ENCODE measurements around the gene EPC2. TPM values are rescaled to one million over a fixed set of nuclear protein-coding genes. Genes with fewer than 3 reads are reported as not detected.
"Not testable (repeated sequence)": the region's sequence is repeated elsewhere in the genome, so short reads cannot be mapped to it uniquely, and the experiment has no call there.

EPC2 gene
- total RNA-seq, 2 experiments from 2014 or later = 32.0 to 38.1 TPM

DNA sequence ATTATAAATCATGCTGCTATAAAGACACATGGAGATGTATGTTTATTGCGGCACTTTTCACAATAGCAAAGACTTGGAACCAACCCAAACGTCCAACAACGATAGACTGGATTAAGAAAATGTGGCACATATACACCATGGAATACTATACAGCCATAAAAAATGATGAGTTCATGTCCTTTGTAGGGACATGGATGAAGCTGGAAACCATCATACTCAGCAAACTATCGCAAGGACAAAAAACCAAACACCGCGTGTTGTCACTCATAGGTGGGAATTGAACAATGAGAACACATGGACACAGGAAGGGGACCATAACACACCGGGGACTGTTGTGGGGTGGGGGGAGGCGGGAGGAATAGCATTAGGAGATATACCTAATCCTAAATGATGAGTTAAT, 17.8 kb downstream of the EPC2 start:
- H3K36me3 Mint-ChIP-seq (ENCODE audit: low read depth) = peaks cover 15% of the 10 kb centered on the region
- H3K27ac Mint-ChIP-seq, CTCF ChIA-PET, H3K4me3 Mint-ChIP-seq, DNase-seq, H3K9me3 Mint-ChIP-seq, H3K27me3 Mint-ChIP-seq, POLR2A ChIA-PET: not testable (repeated sequence)
- H3K4me1 Mint-ChIP-seq = peaks cover 45% of the 10 kb centered on the region

DNA sequence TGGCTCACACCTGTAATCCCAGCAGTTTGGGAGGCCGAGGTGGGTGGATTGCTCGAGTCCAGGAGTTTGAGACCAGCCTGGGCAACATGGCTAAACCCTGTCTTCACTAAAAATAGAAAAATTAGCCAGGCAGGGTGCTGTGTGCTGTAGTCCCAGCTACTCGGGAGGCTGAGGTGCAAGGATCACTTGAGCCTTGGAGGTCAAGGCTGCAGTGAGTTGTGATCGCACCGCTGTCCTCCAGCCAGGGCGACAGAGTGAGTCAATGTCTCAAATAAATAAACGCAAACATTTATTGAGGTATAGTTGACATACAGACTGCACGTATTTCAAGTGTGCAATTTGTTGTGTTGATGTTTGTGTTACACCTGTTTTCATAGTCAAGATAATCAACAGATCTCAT, 19.7 kb downstream of the EPC2 start:
- H3K4me1 Mint-ChIP-seq = peaks cover 44% of the 10 kb centered on the region
- CTCF ChIA-PET = interaction anchor here (0.8 kb wide), 1 partner anchor 18 kb away, joined by 3 read pairs; no protein-coding TSS in a partner anchor

DNA sequence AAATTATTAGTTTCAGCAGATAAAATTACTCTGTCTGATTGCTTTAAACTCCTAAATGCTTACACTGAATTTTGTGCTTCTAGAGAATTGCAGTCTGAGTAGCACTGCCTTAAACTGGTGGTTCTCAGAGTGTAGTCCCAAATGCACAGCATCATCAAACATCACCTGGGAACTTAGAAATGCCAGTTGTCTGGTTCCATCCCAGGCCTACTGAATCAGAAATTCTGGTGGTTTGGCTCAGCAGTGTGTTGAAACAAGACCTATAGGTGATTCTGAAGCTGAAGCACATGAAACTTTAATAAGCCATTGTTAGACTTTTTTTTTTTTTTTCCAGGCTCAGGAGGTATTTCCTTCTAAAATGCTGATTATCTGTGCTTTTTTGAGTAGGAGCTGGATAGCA, 22.0 kb downstream of the EPC2 start:
- H3K9me3 Mint-ChIP-seq = no peaks in the 10 kb centered on the region
- H3K36me3 Mint-ChIP-seq (ENCODE audit: low read depth) = peaks cover 8% of the 10 kb centered on the region
- H3K27me3 Mint-ChIP-seq = no peaks in the 10 kb centered on the region
- POLR2A ChIA-PET = no interaction called here
- no peak for DNase-seq
- CTCF ChIA-PET = no interaction called here
- H3K4me1 Mint-ChIP-seq = peaks cover 25% of the 10 kb centered on the region
- no peak overlapping the region for H3K4me3 Mint-ChIP-seq
- H3K27ac Mint-ChIP-seq = no peak overlapping the region

More for the DNA sequence above, 19.7 kb downstream of the EPC2 start:
- peaks cover 15% of the 10 kb centered on the region for H3K36me3 Mint-ChIP-seq (ENCODE audit: low read depth)
- DNase-seq = no peak
- POLR2A ChIA-PET = no interaction called here
- H3K4me3 Mint-ChIP-seq = no peak overlapping the region
- H3K27me3 Mint-ChIP-seq = no peaks in the 10 kb centered on the region
- no peak overlapping the region for H3K27ac Mint-ChIP-seq
- peaks cover 6% of the 10 kb centered on the region for H3K9me3 Mint-ChIP-seq

DNA sequence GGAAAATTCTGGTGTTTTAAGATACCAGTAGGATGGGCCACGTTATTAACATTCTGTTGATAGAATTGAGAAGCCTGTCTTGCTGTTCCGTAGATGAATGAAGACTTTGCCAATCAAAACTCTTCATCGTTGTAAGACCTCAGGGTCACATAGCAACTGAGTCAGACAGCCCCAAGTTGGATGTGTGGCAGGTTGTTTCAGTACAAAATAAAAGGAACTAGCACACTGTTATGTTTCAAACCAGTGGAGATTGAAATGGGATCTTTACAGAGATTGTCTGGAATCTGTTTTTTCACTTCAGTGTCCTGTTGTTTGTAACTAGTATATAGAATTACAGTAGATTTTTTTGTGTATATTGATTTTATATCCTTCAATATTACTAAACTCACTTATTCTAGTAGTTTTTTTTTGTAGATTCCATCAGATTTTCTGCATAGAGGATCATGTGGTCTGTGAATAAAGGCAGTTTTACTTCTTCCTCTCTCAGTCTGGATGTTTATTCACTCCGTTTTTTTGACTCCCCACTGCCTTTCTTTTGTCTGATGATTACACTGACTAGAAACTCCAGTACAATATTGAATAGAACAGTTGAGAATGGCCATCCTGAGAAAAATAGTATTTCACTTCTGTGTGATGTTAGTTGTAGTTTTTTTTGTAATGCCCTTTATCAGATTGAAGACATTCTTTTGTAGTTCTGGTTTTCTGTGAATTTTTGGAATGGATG, 22.7 kb downstream of the EPC2 start:
- H3K4me3 Mint-ChIP-seq = no peak overlapping the region
- ChIA-PET POLR2A (no interaction called here), CTCF (interaction anchor here (0.9 kb wide), 1 partner anchor 21 kb away, joined by 3 read pairs; no protein-coding TSS in a partner anchor)
- H3K27me3 Mint-ChIP-seq = no peaks in the 10 kb centered on the region
- peaks cover 7% of the 10 kb centered on the region for H3K36me3 Mint-ChIP-seq (ENCODE audit: low read depth)
- peaks cover 26% of the 10 kb centered on the region for H3K4me1 Mint-ChIP-seq
- no peak overlapping the region for H3K27ac Mint-ChIP-seq
- peaks cover 2% of the 10 kb centered on the region for H3K9me3 Mint-ChIP-seq
- DNase-seq = no peak

DNA sequence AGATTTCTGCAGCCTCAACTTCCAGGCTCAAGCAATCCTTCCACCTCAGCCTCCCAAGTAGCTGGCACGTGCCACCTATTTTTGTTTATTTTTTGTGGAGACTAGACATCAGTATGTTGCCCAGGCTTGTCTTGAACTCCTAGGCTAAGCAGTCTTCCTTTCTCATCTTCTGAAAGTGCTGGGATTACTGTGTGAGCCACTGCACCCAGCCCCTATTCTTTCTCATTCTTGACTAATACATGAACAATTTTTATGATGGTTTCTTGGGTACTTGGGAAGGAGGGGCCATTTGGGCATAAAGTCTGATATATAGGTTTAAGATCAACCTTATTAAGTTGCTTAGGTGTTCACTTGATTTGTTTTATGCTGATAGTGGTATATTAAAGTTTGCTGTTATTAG, 26.2 kb downstream of the EPC2 start:
- Mint-ChIP-seq H3K36me3 (ENCODE audit: low read depth) (peaks cover 7% of the 10 kb centered on the region), H3K4me1 (peaks cover 36% of the 10 kb centered on the region), H3K4me3 (no peak overlapping the region), H3K9me3 (peaks cover 7% of the 10 kb centered on the region), H3K27me3 (no peaks in the 10 kb centered on the region), H3K27ac (no peak overlapping the region)
- no peak for DNase-seq
- ChIA-PET CTCF (interaction anchor here (0.6 to 0.7 kb wide), 3 partner anchors 26 to 748 kb away, joined by 3 read pairs; partner anchors contain the start of gene EPC2), POLR2A (no interaction called here)

DNA sequence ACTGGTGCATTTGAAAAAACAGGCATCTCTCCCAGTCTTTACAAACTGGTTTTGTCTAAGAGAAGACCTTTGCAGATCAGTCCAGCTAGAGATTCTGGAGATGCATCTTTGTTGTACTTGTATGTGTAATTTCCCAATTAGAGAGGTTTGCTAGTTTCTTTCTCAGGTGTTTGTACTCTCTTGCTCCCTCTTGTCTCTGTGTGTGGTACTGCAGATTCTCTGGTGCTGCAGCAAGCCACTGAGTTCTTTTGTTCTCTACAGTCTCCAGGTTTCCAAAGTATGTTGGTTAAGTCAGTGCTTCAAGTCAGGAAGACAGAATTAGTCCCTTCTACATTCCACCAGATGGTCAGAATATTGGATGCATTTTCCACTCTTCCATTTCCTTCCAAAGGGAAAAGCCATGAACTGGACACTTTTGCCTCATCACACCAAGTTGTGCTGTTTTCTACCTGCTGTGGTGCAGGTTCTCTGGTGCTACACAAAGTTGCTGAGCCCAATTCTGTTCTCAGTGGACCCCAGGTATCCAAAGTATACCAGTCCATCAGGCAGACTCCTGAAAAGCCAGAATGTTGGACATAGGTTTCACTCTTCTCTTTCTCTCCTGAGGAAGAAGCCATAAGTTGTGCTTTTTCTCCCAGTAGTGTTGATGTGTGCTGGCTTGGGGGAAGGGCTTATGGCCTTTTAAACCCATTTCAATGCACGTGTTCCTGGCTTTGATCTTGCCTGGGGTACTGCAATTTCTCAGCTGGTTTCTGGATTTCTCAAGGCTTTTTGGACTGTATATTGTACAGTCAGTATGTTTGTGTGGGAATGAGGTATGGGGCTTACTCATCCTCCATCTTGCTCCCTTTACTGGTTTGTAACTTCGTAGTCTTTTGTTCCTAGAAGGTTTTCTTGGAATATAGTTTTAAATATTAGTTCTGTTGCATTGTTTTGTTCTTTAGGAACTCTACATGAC, 29.8 kb downstream of the EPC2 start:
- ChIA-PET CTCF (no interaction called here), POLR2A (no interaction called here)
- Mint-ChIP-seq H3K27ac (no peak overlapping the region), H3K4me1 (peaks cover 15% of the 10 kb centered on the region), H3K4me3 (no peak overlapping the region), H3K9me3 (peaks cover 7% of the 10 kb centered on the region), H3K36me3 (ENCODE audit: low read depth) (peaks cover 13% of the 10 kb centered on the region), H3K27me3 (no peaks in the 10 kb centered on the region)
- peak; percentile 33 for DNase-seq

DNA sequence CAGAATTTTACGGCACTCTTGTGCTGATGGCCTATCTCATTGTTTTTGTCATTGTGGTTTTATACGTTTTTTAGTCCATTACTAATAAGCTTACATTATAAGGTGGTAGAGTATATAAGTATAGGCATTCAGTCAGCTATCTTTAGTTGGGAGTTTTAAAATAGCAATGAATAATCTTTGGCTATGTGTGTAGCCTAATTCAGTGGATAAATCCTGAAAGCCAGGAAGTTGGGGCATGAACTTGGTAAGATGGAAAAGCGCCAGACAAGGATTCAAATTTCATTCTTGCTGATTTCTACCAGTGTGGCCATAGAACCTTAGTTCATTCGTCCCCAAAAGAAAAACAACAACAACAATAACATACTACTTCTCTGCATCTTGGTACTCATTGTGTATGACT, 31.2 kb downstream of the EPC2 start:
- Mint-ChIP-seq H3K27me3 (no peaks in the 10 kb centered on the region), H3K9me3 (peaks cover 9% of the 10 kb centered on the region), H3K4me1 (peaks cover 20% of the 10 kb centered on the region), H3K36me3 (ENCODE audit: low read depth) (peaks cover 14% of the 10 kb centered on the region), H3K4me3 (no peak overlapping the region), H3K27ac (no peak overlapping the region)
- ChIA-PET CTCF (no interaction called here), POLR2A (no interaction called here)
- DNase-seq = no peak

DNA sequence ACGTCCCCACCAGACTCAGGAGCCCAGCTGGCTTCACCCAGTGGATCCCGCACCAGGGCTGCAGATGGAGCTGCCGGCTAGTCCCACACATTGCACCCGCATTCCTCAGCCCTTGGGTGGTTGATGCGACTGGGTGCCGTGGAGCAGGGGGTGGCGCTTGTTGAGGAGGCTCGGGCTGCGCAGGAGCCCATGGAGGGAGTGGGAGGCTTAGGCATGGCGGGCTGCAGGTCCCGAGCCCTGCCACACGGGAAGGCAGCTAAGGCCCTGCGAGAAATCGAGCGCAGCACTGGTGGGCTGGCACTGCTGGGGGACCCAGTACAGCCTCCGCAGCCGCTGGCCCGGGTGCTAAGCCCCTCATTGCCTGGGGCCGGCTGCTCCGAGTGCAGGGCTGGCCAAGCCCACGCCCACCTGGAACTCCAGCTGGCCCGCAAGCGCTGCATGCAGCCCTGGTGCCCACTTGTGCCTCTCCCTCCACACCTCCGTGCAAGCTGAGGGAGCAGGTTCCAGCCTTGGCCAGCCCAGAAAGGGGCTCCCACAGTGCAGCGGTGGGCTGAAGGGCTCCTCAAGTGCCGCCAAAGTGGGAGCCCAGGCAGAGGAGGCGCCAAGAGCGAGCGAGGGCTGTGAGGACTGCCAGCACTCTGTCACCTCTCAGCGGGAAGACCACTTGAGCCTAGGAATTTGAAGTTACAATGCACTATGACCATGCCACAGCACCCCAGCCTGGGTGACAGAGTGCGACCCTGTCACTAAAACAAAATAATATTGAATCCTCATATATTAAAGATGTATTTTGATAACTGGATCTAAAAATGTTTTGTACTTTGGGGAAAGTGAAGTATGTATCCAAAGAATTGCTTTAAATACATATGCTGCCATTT, 34.0 kb downstream of the EPC2 start:
- CTCF ChIA-PET, H3K9me3 Mint-ChIP-seq: not testable (repeated sequence)
- POLR2A ChIA-PET = interaction anchor here (0.6 kb wide), 1 partner anchor 177 kb away, joined by 3 read pairs; no protein-coding TSS in a partner anchor

DNA sequence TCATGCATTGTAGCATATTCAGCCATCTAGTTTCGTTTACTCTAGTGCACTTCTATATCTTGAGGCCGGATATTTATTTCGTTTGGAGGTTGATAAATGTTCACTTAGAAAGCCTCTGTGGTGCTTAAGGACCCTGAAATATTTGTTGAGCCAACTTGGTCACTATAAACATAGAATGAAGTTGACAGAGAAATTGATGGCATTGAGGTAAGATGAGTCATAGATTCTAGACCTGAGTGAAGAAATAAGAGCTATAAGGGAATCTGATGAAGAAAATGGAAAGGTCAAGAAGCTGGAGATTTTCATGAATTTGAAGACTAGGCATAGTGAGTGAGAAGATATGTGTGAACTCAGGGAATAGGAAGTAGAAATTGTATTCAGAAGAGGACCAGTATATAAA, 35.9 kb downstream of the EPC2 start:
- ChIA-PET CTCF (interaction anchor here (0.6 kb wide), 1 partner anchor 281 kb away, joined by 3 read pairs; no protein-coding TSS in a partner anchor), POLR2A (no interaction called here)
- peaks cover 13% of the 10 kb centered on the region for H3K36me3 Mint-ChIP-seq (ENCODE audit: low read depth)
- H3K27me3 Mint-ChIP-seq = no peaks in the 10 kb centered on the region
- H3K27ac Mint-ChIP-seq = no peak overlapping the region
- no peak overlapping the region for H3K4me3 Mint-ChIP-seq
- DNase-seq = no peak
- peaks cover 7% of the 10 kb centered on the region for H3K4me1 Mint-ChIP-seq
- peaks cover 13% of the 10 kb centered on the region for H3K9me3 Mint-ChIP-seq

More for the DNA sequence above, 34.0 kb downstream of the EPC2 start:
- Mint-ChIP-seq H3K4me1 (peaks cover 15% of the 10 kb centered on the region), H3K36me3 (ENCODE audit: low read depth) (peaks cover 11% of the 10 kb centered on the region)
- DNase-seq, H3K27ac Mint-ChIP-seq, H3K27me3 Mint-ChIP-seq, H3K4me3 Mint-ChIP-seq: not testable (repeated sequence)

DNA sequence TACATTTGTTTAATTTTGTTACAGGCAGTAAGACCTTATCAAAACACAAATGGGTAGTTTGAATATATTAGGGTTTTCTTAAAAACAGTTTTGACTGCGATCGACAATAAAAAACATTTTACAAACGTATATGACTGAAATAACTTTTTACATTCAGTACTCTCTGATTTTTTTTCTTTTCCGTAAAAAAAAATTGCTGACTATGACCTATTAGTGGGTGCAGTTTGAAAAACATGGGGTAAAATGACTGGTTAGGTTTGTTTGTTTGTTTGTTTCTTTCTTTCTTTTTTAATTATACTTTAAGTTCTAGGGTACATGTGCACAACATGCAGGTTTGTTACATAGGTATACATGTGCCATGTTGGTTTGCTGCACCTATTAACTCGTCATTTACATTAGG, 36.9 kb downstream of the EPC2 start:
- Mint-ChIP-seq H3K36me3 (ENCODE audit: low read depth) (peaks cover 14% of the 10 kb centered on the region), H3K9me3 (peaks cover 13% of the 10 kb centered on the region), H3K4me1 (peaks cover 14% of the 10 kb centered on the region), H3K27me3 (no peaks in the 10 kb centered on the region), H3K27ac (no peak overlapping the region), H3K4me3 (no peak overlapping the region)
- DNase-seq = no peak
- POLR2A ChIA-PET = no interaction called here
- CTCF ChIA-PET = no interaction called here

DNA sequence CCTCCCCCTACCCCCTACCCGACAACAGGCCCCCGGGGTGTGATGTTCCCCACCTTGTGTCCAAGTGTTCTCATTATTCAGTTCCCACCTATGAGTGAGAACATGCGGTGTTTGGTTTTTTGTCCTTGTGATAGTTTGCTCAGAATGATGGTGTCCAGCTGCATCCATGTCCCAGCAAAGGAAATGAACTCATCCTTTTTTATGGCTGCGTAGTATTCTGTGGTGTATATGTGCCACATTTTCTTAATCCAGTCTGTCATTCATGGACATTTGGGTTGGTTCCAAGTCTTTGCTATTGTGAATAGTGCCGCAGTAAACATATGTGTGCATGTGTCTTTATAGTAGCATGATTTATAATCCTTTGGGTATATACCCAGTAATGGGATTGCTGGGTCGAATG, 37.3 kb downstream of the EPC2 start:
- DNase-seq, H3K4me3 Mint-ChIP-seq, H3K27me3 Mint-ChIP-seq, H3K27ac Mint-ChIP-seq, CTCF ChIA-PET, POLR2A ChIA-PET: not testable (repeated sequence)
- peaks cover 13% of the 10 kb centered on the region for H3K9me3 Mint-ChIP-seq
- H3K4me1 Mint-ChIP-seq = peaks cover 15% of the 10 kb centered on the region
- H3K36me3 Mint-ChIP-seq (ENCODE audit: low read depth) = peaks cover 14% of the 10 kb centered on the region

DNA sequence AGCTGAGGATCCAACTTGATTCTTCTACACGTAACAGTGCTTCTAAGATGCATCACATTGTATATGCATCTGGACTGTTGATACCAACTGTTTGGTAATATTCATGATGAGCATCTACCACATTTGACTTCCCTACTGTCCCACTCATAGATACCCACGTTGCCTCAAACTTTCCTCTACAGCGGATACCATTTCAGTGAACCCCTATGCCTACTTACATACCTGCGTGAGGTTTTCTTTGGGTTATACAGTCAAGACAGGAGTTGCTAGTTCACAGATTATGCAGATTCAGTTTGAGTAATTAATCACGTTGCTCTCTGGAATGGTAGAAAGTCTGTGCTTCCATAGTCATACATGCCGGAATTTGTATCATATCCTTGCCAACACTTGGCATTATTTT, 40.0 kb downstream of the EPC2 start:
- no peak for DNase-seq
- Mint-ChIP-seq H3K27ac (no peak overlapping the region), H3K36me3 (ENCODE audit: low read depth) (peaks cover 14% of the 10 kb centered on the region), H3K4me1 (peaks cover 19% of the 10 kb centered on the region), H3K27me3 (no peaks in the 10 kb centered on the region), H3K9me3 (peaks cover 17% of the 10 kb centered on the region), H3K4me3 (no peak overlapping the region)
- POLR2A ChIA-PET = no interaction called here
- CTCF ChIA-PET = no interaction called here
